ENCODE data around the gene PTPRS.

The PTPRS gene

DNA sequence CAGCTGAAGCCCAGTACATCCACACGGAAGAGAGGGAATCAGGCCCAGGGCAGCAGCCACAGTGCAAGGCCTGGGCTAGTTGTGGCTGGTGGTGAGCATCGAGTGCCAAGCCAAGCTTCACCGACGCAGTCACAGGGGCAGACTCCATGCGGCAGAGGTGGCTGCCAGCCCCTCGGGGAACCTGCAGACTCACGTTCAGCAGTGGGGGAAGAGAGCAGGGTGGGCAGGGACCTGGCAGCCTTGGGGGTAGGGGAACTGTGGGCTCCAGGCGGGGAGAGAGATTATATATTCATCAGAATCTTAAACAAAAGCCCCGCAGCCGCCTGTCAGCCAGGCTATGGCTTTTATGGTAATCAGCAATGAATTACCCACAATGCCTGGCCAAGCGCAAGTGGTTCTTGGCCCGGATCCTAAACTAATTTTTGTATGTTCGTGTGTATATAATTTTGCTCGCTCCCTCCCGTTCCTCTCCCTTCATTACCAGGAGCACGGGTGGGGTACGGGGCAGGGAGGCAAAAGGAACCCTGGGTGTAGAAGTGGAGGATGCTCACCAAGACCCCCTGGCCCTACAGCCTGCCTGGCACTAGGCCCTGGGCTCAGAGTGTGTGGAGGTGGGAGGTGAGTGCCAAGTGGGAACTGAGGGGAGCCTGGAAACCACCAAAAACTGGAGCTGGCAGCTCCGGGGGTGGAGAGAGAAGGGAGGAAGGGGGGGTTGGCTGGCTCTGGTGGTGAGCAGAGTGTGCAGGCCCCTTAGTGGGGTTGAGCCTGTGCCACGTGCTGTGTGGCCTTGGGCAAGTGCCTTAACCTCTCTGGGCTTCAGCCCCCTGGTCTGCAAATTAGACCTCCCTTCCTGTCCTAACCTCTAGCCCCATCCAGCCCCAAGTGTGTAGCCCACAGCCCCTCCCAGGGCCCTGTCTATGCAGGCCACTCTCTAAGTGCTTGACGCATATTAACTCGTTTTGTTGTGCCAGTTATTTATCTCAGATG, 31.9 kb downstream of the PTPRS start:
- DNase-seq (ENCODE audit: low read depth in 2 of 2): no peak

DNA sequence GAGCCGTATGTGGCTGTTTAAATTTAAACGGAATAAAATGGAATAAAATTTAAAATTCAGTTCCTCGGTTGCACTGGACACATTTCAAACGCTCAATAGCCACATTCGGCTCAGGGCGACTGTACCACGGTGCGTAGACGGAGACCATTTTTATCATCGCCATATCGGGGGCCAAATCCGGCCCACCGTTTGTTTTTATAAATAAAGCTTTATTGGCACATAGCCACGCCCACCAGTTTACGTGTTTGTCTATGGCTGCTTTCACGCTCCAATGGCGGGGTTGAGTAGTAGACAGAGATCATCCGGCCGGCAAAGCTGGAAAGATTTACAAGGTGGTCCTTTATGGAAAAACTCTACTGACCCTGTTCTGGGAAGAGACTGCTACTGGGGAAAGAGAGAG, 33.0 kb downstream of the PTPRS start:
- DNase-seq (ENCODE audit: low read depth in 2 of 2): no peak

DNA sequence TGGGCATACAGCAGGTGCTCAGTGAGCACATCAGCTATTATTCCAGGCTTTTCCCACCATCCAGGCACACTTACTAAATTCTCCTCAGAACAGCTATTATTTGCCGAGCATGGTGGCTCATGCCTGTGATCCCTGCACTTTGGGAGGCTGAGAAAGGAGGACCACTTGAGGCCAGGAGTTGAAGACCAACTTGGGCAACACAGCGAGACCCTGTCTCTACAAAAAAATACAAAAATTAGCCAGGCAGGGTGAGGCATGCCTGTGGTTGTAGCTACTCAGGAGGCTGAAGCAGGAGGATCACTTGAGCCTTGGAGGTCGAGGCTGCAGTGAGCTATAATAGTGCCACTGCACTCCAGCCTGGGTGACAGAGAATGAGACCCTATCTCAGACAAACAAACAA, 35.4 kb downstream of the PTPRS start:
- DNase-seq (ENCODE audit: low read depth in 2 of 2): no peak

DNA sequence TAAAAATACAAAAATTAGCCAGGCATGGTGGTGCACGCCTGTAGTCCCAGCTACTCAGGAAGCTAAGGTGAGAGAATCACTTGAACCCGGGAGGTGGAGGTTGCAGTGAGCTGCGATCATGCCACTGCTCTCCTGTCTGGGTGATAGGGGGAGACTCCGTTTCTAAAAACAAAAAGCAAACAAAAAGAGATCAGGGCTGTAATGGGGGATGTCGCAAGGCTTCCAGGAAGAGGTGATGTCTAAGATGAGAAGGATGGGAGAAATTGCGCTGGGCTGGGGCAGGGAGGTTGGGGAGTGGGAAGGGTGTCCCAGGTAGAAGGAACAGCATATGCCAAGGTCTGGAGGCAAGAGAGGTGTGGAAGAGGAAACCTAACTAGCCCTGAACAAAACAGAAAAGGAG, 36.1 kb downstream of the PTPRS start:
- DNase-seq (ENCODE audit: low read depth in 2 of 2): no peak

DNA sequence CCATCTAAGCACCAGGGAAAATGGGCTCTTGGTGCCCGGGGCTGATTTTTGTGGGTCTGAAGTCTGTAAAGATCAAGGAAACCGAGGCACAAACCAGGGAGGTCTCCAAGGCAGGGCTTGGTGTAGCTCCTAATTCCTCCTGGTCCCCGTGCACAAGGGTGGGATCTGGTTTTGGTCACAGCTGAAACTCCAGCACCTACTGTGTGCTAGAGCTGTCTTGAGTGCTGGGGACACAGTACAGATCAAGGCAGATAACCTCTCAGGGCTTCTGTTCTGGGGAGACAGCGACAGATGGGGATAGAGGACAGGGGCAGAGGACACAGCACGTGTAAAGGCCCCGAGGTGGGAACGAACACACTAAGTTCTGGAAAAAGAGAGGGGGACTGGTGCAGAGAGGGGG, 37.4 kb downstream of the PTPRS start:
- no peak for DNase-seq (ENCODE audit: low read depth in 2 of 2)

DNA sequence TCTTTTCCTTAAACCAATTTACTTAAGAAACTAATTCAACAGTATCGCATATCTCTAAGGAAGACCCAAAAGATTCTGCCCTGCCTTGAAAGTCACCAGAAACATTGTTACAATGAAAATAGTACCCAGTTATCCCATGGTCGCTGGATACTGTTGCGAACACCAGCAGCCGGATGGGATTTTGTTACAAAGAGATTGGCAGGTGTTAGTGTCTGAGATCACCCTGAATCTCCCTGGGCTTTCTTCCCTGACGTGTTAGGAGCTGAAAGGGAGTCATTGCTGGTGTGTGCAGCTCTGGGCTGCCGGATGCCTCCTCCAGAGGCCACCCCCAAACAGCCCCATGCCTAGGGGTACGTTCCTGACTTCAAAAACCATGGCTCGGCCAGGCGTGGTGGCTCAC, 38.2 kb downstream of the PTPRS start:
- no peak for DNase-seq (ENCODE audit: low read depth in 2 of 2)

DNA sequence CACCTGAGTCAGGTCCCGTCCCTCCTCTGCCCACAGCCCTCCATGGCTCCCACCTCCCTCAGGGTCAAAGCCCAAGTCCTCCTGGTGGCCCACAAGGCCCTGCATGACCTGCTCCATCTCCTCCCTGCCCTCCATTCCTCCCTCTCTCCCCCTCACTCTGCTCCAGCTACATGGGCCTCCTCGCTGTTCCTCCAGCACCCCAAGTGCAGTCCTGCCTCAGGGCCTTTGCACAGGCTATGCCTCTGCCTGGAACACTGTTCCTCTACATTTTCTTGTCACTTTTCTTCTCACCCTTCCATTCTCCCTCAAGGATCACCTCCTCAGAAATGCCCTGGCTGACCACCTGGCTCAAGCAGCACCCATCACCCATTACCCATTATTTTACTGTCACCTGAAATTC, 41.5 kb downstream of the PTPRS start:
- DNase-seq (ENCODE audit: low read depth in 2 of 2): no peak

DNA sequence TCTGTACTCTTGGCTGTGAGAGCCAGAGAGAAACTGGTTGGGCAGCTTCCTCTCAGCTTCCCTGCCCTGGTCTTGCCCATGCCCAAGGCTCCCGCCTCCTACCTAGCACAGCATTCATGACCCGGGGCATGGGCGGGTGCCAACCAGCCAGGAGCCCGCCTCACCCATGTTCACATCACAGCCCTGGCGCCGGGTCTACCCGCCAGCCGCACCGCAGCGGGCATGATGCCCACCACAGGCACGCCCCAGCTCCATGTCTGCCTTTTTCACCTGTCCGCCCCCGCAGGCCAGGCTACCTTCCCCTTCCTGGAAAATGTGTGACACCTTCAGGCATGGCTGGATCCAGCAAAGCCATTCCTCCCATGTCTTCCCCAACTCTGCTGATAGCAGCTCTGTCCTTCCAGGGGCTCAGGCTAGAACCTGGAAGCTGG, 42.1 kb downstream of the PTPRS start:
- no peak for DNase-seq (ENCODE audit: low read depth in 2 of 2)

DNA sequence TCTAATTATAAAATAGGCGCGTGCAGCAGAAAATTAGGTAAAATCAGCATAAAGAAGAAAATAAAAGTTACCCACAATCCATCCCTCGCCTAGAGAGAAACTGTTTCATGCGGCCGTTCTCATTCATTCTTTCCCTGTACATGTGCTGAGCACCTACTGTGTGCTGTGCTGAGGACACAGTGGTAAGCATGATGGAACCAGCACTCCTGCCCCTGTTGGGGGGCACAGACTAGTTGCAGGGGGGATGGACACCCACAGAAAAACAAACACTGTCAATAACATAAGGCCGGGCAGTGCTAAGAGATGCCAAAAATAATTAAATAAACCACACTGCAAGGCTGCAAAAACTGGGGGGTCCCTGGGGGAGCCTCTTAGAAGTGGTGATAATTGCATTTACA, 43.3 kb downstream of the PTPRS start:
- DNase-seq (ENCODE audit: low read depth in 2 of 2): no peak

DNA sequence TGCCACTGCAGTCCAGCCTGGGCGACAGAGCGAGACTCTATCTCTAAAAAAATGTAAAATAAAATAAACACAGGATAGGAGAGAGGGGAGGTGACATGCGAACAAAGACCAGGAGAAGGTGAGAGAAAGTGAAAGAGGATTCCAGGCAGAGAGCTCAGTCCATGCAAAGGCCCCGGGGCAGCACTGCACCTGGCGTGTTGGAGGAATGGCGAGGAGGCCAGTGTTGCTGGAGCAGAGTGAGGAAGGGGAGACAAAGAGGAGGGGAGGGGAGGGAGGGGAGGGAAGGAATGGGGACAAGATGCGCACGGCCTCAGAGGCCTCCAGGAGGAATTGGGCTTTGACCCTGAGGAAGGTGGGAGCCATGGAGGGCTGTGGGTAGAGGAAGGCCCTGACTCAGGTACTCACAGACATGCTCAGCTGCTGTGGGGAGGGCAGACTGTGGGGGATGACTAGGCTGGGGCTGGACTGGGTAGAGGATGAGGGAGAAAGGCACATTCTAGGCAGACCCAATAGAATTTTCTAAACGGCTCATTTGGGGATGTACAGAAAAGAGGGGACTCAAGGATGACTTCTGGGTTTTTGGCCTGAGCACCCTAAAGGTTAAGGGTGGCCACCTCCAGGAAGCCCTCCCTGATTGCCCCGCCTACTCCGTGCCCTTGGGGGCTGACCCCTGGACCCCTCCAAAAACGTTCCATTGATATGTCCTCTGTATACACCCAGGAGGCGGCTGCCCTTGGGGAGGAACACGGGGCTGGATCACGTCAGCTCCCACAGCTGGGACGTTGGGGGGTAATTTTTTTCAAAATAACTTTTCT, 43.9 kb downstream of the PTPRS start:
- DNase-seq (ENCODE audit: low read depth in 2 of 2): no peak

DNA sequence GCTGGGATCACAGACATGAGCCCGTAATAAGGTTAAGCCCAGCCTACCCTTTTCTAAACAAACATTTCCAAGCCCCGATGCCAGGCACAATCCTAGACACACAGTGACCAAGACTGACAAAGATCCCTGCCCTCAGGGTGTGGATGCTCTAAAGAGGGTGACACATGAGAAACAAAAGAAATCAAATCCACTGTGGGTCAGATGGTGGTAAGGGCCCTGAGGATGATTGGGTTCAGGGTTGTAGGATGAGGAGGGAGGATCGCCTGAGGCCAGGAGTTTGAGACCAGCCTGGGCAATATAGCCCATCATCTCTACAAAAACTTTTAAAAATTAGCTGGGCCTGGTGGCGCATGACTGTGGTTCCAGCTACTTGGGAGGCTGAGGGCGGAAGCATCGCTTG, 44.6 kb downstream of the PTPRS start:
- DNase-seq (ENCODE audit: low read depth in 2 of 2): no peak

DNA sequence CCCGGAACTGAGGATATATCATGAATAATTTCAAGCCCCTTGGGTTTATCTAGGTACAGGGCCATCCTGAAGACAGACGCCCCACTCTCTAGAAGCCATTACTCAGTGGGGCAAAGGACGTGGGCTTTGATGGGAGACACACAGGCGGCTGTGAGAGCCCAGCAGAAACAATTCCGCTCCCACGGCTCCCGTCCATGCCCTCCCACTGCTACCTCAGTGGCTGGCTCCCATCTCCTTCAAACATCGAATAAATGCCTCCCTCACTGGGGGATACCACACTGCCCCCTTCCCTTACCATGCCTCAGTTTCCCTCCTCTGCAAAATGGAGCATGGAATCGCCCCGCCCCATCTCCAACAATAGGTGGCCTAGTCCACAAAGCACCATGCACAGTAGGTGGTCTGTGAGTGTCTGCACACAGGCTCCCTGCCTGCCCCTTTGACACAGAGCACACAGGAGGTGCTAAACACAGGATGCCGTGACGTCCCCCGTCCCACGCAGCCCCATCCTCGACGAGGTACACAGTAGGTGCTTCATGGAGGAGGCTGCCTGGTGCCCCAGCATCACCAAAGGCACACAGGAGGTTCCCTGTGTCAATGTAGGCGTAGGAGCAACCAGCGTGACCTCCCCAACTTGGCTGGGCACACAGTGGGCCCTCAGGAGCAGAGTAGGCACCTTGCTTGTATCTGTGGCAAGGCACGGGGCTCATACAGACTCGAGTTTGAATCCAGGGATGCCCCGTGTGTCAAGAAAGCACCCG, 46.0 kb downstream of the PTPRS start:
- no peak for DNase-seq (ENCODE audit: low read depth in 2 of 2)

DNA sequence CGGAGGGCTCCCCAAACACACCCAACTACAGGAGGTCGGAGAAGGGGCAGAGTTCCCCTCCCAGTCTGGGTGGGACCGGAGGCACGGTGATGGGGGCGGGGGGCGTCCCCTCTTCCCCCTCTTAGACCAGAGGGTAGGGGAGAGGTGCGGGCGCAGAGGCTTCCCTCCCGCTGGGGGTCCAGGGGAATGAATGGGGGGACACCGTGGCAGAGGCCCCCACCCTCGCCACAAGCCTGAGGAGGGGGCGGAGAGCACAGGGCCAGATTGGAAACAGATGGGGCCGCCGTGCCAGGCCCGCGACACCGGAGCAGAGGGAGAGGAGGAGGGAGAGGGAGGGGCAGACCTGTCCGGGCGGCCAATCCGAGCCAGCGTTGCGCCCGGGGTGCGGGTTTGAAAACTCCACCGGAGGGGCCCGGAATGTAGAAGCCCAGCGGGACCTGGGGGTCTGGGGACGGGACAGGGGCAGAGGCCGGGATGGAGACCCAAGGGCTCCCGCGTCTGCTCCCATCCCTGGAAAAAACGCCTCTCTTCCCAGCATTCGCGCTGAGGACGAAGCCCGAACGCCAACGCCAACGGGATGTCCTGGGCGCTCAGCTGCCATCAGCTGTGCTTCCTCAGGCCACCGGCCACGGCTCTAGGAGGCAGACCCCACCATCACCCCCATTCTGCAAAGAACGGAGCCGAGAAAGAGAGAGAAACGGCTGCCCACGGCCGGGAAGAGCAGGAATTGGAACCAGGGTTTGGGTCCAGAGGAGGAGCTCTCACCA, 46.8 kb downstream of the PTPRS start:
- DNase-seq (ENCODE audit: low read depth in 2 of 2): no peak

DNA sequence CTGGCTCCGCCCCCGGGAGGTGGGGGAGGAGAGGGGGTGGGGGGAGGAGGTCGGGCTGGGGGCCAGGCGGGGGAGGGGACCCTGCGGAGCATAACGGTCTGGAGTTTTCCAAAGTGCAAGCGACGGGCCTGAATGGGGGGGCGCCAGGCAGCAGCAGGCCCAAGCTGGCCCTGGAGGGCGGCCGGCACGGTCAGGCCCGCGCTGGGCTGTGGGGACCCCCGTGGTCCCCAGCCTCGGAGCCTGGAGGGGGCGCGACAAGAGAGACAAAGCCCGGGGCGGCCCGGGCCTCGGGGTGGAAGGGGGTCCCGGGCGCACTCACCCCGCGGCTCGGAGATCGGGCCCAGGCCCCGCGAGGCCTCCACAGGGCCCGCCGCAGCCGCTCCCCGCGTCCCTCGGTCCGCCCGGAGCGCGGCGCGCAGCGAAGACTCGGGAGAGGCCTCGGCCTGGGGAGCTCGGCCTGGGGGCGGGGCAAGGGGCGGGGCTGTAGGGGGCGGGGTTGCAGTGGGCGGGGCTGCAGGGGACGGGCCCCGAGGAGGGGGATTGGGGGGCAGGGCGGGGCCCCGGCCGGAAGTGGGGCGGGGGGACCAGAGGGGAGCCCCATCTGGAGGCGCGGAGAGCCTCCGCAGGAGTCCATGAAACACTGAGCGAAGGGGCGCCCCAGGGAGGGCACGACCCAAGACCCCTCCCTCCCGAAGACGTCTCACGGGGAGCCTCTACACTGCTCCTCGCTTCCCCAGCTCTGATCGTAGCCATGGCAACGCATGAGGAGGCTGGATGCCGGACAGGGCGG, 47.6 kb downstream of the PTPRS start:
- peak in 1 of 2 donors; percentile 30 for DNase-seq (ENCODE audit: low read depth in 2 of 2)

DNA sequence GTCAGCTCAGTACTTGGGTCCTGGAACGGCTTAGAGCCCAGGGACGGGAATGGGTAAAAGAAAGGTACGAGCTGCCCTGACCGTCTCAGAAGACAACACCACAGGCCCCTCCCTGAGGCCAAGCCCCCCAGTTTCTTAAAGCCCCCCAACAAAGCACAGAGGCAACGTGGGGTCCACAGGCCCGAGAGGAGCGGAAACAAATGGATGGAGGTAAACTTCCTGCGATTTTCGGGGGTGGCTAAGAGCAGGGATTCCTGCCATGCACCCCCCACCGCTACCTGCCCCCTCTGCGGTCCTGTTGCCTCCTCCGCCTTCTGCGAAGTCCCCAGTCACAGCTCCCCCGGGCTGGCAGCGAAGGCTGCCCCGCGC, 48.2 kb downstream of the PTPRS start:
- DNase-seq (ENCODE audit: low read depth in 2 of 2): peak; percentile 16 to 37

DNA sequence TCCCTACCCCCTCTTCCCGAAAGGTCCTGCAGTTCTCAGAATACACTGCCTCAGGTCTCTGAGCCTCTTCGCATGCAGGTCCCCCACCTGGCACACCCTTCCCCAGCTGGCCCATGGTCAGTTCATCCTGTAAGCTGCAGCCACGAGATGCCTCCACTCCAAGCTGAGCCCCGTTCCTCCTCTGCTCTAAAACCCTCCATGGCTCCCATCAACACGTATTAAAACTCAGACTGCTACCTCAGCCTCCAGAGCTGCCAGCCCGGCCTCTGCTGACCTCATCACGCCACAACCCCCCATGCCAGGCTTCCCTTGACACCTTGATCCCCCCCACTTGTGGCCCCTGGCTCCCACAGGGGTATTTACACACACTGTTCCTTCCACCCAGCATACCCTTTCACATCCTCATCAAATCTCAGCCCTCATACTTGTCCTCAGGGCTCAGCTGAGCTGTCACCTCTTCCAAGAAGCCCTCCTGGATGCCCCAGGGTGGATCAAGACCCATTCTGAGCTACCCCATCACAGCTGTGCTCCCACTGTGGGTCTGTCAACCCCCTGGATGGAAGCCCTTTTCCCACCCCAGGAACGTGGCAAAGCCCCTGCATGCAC, 48.9 kb downstream of the PTPRS start:
- DNase-seq (ENCODE audit: low read depth in 2 of 2): no peak
